Tibial artery (tissue), 4 donors: ENCODE measurements around the gene NPIPB6.

Experiments used
- DNase-seq, 2 donors: peaks; one replicate each; pipeline ENCODE4 v3.0.0-alpha.2; 2019
- H3K27ac ChIP-seq, 2 donors: fragments of 200-600 bp; sonication (generic) in 1 of 2; 1 replicate in 1 of 2; 2 replicates in 1 of 2; pipeline ENCODE4 v1.5.1; 2018 to 2019; ENCODE audit warnings: mild to moderate bottlenecking in 1 of 2
- H3K27me3 ChIP-seq, 2 donors: fragments of 200-600 bp; sonication (generic) in 1 of 2; one replicate each; pipeline versions ENCODE4 v1.5.1 to v1.6.0; 2016 to 2019
- H3K36me3 ChIP-seq, 3 donors: fragments of 200-600 bp; sonication (generic) in 2 of 3; one replicate each; pipeline ENCODE4 v1.5.1; 2016 to 2019; ENCODE audit warnings: mild to moderate bottlenecking in 2 of 3
- H3K4me1 ChIP-seq, 4 donors: fragments of 200-600 bp; sonication (generic) in 2 of 4; 1 replicate in 3 of 4; 2 replicates in 1 of 4; pipeline ENCODE4 v1.5.1; 2016 to 2019
- H3K4me3 ChIP-seq, 2 donors: fragments of 200-600 bp; sonication (generic) in 1 of 2; 1 replicate in 1 of 2; 2 replicates in 1 of 2; pipeline ENCODE4 v1.5.1; 2018 to 2019; ENCODE audit warnings: mild to moderate bottlenecking in 2 of 2
- H3K9me3 ChIP-seq, 3 donors: fragments of 200-600 bp; sonication (generic) in 1 of 3; one replicate each; pipeline ENCODE4 v1.5.1; 2016 to 2019
- intact Hi-C: fragments of 100-400 bp; cut with DNase I; formaldehyde crosslinking; loops from one replicate; pipeline ENCODE4 v1.15.0; 2023; ENCODE audit warnings: low total_unique reads
- TF ChIP-seq, protein P1 (sequence below), 2 experiments: fragments of 200-600 bp in 1 of 2; fragments of 450-650 bp in 1 of 2; IDR thresholded peaks; one replicate each; pipeline ENCODE4 v1.5.1; 2017 to 2019; ENCODE audit warnings: antibody characterized with exemption in 2 of 2, mild to moderate bottlenecking in 1 of 2, moderate library complexity in 1 of 2

Gene NPIPB6

DNA sequence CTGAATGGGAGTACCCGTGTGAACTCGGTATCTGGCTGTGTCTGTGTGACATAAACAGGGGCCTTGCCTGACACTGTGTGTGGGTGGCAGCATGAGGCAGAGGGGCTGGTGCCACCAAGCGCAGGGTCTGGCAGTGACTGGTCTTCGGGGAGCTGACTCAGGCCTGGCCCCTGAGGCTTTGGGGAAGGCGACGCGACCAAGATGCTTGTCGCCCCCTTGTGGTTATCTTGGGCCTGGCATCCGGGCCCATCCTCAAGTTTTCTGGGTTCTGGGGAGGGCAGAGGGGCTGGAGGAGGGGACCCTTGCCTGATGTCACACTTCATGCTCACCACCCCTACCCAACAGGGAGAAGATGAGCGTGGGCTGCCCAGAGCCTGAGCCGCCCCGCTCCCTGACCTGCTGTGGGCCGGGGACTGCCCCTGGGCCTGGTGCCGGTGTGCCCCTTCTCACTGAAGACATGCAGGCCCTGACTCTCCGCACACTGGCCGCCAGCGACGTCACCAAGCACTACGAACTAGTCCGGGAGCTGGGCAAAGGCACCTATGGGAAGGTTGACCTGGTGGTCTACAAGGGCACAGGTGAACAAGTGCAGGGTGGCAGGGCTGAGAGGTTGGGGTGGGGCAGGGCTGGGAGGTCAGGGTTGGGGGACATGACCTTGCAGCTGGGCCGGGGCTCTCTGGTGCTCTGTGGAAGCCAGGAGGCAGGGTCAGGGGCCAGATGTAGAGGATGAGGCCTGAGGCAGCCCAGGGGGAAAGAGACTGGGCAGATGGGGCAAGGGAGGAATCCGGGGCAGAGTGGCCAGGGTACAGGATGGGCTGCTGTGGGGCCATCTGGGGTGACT, 46.0 kb downstream of the NPIPB6 start:
- Histone ChIP-seq H3K4me1 (no peaks in the 10 kb centered on the region), H3K27me3 (peaks cover 0 to 26% of the 10 kb centered on the region in 2 donors), H3K4me3 (no peak overlapping the region), H3K36me3 (no peaks in the 10 kb centered on the region), H3K27ac (no peak overlapping the region), H3K9me3 (no peaks in the 10 kb centered on the region)
- TF ChIP-seq, protein P1, sequence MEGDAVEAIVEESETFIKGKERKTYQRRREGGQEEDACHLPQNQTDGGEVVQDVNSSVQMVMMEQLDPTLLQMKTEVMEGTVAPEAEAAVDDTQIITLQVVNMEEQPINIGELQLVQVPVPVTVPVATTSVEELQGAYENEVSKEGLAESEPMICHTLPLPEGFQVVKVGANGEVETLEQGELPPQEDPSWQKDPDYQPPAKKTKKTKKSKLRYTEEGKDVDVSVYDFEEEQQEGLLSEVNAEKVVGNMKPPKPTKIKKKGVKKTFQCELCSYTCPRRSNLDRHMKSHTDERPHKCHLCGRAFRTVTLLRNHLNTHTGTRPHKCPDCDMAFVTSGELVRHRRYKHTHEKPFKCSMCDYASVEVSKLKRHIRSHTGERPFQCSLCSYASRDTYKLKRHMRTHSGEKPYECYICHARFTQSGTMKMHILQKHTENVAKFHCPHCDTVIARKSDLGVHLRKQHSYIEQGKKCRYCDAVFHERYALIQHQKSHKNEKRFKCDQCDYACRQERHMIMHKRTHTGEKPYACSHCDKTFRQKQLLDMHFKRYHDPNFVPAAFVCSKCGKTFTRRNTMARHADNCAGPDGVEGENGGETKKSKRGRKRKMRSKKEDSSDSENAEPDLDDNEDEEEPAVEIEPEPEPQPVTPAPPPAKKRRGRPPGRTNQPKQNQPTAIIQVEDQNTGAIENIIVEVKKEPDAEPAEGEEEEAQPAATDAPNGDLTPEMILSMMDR (IDR thresholded peaks at IDR 0.05), result peak; percentile 63 to 70
- DNase-seq, result peak in 1 of 2 donors; percentile 30
- intact Hi-C loops, result loop anchor here (5.0 kb wide), 1 partner anchor 40 kb away; no protein-coding TSS in a partner anchor

DNA sequence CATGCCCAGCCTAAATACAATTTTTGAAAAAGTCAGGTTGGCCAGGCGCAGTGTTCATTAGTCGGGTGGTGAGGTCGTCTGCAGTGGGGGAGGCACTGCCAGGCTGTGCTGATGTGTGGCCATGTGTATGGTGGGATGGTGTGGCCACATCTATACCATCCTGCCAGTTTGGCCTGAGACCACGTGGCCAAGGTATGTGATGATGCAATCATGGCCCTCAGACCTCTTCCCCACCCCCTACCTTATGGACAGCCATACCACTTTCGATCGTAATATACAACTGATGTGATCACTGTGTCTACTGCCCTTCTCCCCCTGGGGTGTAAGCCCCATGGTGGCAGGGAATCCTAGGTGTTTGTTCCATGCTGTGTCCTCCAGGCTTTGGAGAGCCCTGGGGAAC, 47.3 kb downstream of the NPIPB6 start:
- Histone ChIP-seq H3K9me3 (no peaks in the 10 kb centered on the region), H3K27me3 (peaks cover 0 to 27% of the 10 kb centered on the region in 2 donors), H3K27ac (no peak overlapping the region), H3K4me1 (no peaks in the 10 kb centered on the region), H3K36me3 (no peaks in the 10 kb centered on the region), H3K4me3 (no peak overlapping the region)
- TF ChIP-seq, protein P1 (IDR thresholded peaks at IDR 0.05), result no peak
- intact Hi-C loops, result loop anchor here (5.0 kb wide), 1 partner anchor 39 kb away; no protein-coding TSS in a partner anchor
- no peak for DNase-seq

DNA sequence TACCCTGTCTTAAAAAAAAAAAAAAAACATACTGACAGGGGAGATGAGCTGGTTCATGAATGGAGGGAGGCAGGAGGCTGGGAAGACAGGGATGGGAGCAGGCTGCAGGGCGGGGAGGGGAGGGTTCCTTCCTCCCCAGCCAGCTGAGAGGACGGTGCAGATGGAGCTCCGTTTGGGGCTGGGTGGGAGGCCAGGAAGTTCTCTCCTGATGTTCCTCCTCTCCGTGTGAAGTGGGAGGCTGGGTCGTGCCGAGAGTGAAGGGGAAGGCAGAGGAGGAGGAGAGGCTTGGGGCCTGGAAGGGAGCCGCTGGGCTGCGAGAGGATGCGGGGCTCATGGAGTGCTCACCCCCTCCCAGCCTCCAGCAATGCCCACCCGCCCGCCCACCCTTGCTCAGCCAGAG, 49.7 kb downstream of the NPIPB6 start:
- no peak for DNase-seq
- H3K27ac ChIP-seq, result no peak overlapping the region
- no peaks in the 10 kb centered on the region for H3K4me1 ChIP-seq
- H3K9me3 ChIP-seq, result no peaks in the 10 kb centered on the region
- intact Hi-C loops, result no loop called here
- H3K27me3 ChIP-seq, result peaks cover 0 to 27% of the 10 kb centered on the region in 2 donors
- H3K4me3 ChIP-seq, result no peak overlapping the region
- TF ChIP-seq, protein P1 (IDR thresholded peaks at IDR 0.05), result no peak
- H3K36me3 ChIP-seq, result no peaks in the 10 kb centered on the region

DNA sequence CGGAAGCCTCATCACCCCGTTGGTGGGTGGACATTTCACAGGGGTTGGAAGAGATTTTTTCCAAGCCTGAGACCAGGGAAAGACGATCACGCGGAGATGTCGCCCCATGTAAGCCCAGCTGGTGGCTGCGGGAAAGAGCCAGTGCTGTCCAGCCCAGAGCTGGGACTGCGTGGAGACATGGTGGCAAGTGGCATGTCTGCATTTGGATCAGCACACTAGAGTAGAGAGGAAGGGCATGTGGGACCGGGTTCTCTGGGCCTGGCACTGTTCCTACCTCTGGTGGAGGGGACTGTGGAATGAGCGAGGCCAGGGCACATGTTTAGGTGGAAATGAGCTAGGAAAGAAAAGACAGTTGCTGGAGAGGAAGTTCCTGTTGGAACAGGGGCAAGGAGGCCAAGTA, 51.0 kb downstream of the NPIPB6 start:
- intact Hi-C loops, result no loop called here
- H3K27ac ChIP-seq, result no peak overlapping the region
- H3K9me3 ChIP-seq, result no peaks in the 10 kb centered on the region
- H3K27me3 ChIP-seq, result peaks cover 0 to 18% of the 10 kb centered on the region in 2 donors
- TF ChIP-seq, protein P1 (IDR thresholded peaks at IDR 0.05), result no peak
- H3K4me3 ChIP-seq, result no peak overlapping the region
- no peaks in the 10 kb centered on the region for H3K4me1 ChIP-seq
- H3K36me3 ChIP-seq, result no peaks in the 10 kb centered on the region
- DNase-seq, result no peak

DNA sequence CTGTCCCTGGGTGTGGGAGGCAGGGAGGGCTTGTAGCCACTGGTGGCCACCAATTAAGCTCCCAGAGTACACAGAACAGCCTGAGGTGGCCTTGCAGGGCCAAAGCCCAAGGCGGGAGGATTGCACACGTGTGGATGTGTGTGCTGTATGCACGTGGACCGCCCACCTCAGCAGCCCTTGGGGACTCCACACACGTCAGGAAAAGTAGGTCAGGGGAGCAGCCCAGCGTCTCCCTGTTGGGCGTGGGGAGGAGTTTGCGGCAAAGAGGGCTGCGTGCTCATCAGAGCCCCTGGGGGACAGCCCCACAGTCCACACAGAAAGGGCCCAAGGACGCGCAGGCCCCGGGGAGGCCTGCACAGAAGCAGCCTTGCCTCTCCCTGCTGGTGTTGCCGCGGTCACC, 51.4 kb downstream of the NPIPB6 start:
- H3K27me3 ChIP-seq, result peaks cover 0 to 17% of the 10 kb centered on the region in 2 donors
- no peaks in the 10 kb centered on the region for H3K9me3 ChIP-seq
- no peak overlapping the region for H3K27ac ChIP-seq
- no peak overlapping the region for H3K4me3 ChIP-seq
- DNase-seq, result no peak
- no peaks in the 10 kb centered on the region for H3K36me3 ChIP-seq
- TF ChIP-seq, protein P1 (IDR thresholded peaks at IDR 0.05), result no peak
- intact Hi-C loops, result no loop called here
- no peaks in the 10 kb centered on the region for H3K4me1 ChIP-seq
